H9 (cell line): ENCODE measurements around the gene NID1. TPM values are rescaled to one million over a fixed set of nuclear protein-coding genes. Genes with fewer than 3 reads are reported as not detected.

Experiments
- DNase-seq: peaks from one replicate; pipeline ENCODE4 v3.0.0-alpha.2; 2017
- H2AFZ ChIP-seq: one replicate; pipeline ENCODE4 v1.6.1; 2013; ENCODE audit warnings: mild to moderate bottlenecking, low read length, control low read depth, moderate library complexity
- H2AK5ac ChIP-seq: 2 replicates; pipeline ENCODE4 v1.6.1; 2013; ENCODE audit warnings: low read length, control low read depth, mixed read lengths; ENCODE audit not compliant: insufficient read length
- H2BK120ac ChIP-seq: one replicate; pipeline ENCODE4 v1.6.1; 2013; ENCODE audit warnings: low read depth, mild to moderate bottlenecking, low read length, control low read depth, inconsistent platforms; ENCODE audit not compliant: poor library complexity, severe bottlenecking
- H2BK12ac ChIP-seq: 2 replicates; pipeline ENCODE4 v1.6.1; 2013; ENCODE audit warnings: low read length, control low read depth, mixed read lengths, low read depth; ENCODE audit not compliant: insufficient read length
- H2BK15ac ChIP-seq: 2 replicates; pipeline ENCODE4 v1.6.1; 2013; ENCODE audit warnings: low read depth, low read length, control low read depth
- H2BK20ac ChIP-seq: one replicate; pipeline ENCODE4 v1.6.1; 2013; ENCODE audit warnings: low read depth, mild to moderate bottlenecking, low read length, control low read depth, inconsistent platforms; ENCODE audit not compliant: poor library complexity, severe bottlenecking
- H2BK5ac ChIP-seq: 2 replicates; pipeline ENCODE4 v1.6.1; 2013; ENCODE audit warnings: low read length, control low read depth, mixed read lengths; ENCODE audit not compliant: insufficient read length
- H3K14ac ChIP-seq: 2 replicates; pipeline ENCODE4 v1.6.1; 2013; ENCODE audit warnings: low read length, control low read depth; ENCODE audit not compliant: insufficient read depth
- H3K18ac ChIP-seq: 2 replicates; pipeline ENCODE4 v1.6.1; 2013; ENCODE audit warnings: low read depth, mild to moderate bottlenecking, mixed read lengths, low read length, control low read depth; ENCODE audit not compliant: insufficient read length
- H3K23ac ChIP-seq: 2 replicates; pipeline ENCODE4 v1.6.1; 2013; ENCODE audit warnings: low read length, control low read depth, mixed read lengths, low read depth; ENCODE audit not compliant: insufficient read length
- H3K23me2 ChIP-seq: 2 replicates; pipeline ENCODE4 v1.6.1; 2013; ENCODE audit warnings: low read depth, mild to moderate bottlenecking, mixed read lengths, low read length, control low read depth; ENCODE audit not compliant: insufficient read length, poor library complexity, severe bottlenecking
- H3K27ac ChIP-seq: 2 replicates; pipeline ENCODE4 v1.5.1; 2013; ENCODE audit warnings: low read length, control low read depth, mixed read lengths, low read depth; ENCODE audit not compliant: insufficient read length
- H3K27me3 ChIP-seq: 2 replicates; pipeline ENCODE4 v1.6.1; 2013; ENCODE audit warnings: low read length, control low read depth, inconsistent platforms; ENCODE audit not compliant: insufficient read depth
- H3K4ac ChIP-seq: 2 replicates; pipeline ENCODE4 v1.6.1; 2013; ENCODE audit warnings: low read depth, mild to moderate bottlenecking, control low read depth, inconsistent platforms, low read length, moderate library complexity
- H3K4me1 ChIP-seq: 2 replicates; pipeline ENCODE4 v1.6.1; 2013; ENCODE audit warnings: low read length, control low read depth, inconsistent platforms; ENCODE audit not compliant: insufficient read depth
- H3K4me2 ChIP-seq: 2 replicates; pipeline ENCODE4 v1.6.1; 2013; ENCODE audit warnings: low read length, control low read depth, mixed read lengths; ENCODE audit not compliant: insufficient read length, insufficient read depth
- H3K56ac ChIP-seq: 2 replicates; pipeline ENCODE4 v1.6.1; 2013; ENCODE audit warnings: low read depth, mild to moderate bottlenecking, mixed read lengths, low read length, control low read depth; ENCODE audit not compliant: insufficient read length
- H3K79me1 ChIP-seq: 2 replicates; pipeline ENCODE4 v1.6.1; 2013; ENCODE audit warnings: low read depth, mild to moderate bottlenecking, moderate library complexity, low read length, control low read depth, inconsistent platforms; ENCODE audit not compliant: insufficient read depth, poor library complexity, severe bottlenecking
- H3K79me2 ChIP-seq: 2 replicates; pipeline ENCODE4 v1.6.1; 2013; ENCODE audit warnings: low read length, control low read depth, inconsistent platforms; ENCODE audit not compliant: insufficient read depth
- H3K9ac ChIP-seq: 2 replicates; pipeline ENCODE4 v1.6.1; 2013; ENCODE audit warnings: low read length, control low read depth, mixed read lengths; ENCODE audit not compliant: insufficient read length; ENCODE audit errors: extremely low read depth
- H3K9me3 ChIP-seq: one replicate; pipeline ENCODE4 v1.6.1; 2013; ENCODE audit warnings: low read depth, low read length, inconsistent platforms; ENCODE audit not compliant: control insufficient read depth
- H3T11ph ChIP-seq: one replicate; pipeline ENCODE4 v1.6.1; 2013; ENCODE audit warnings: mild to moderate bottlenecking, low read length, control low read depth, inconsistent platforms
- H4K20me1 ChIP-seq: one replicate; pipeline ENCODE4 v1.6.1; 2013; ENCODE audit not compliant: control insufficient read depth, insufficient read length, insufficient read depth
- H4K5ac ChIP-seq: 2 replicates; pipeline ENCODE4 v1.6.1; 2013; ENCODE audit warnings: low read depth, mild to moderate bottlenecking, mixed read lengths, low read length, control low read depth; ENCODE audit not compliant: insufficient read length
- H4K8ac ChIP-seq: replicated peaks from 2 replicates; pipeline ENCODE4 v1.6.1; 2013; ENCODE audit warnings: low read length, control low read depth, mixed read lengths, low read depth; ENCODE audit not compliant: insufficient read length
- H4K91ac ChIP-seq: 2 replicates; pipeline ENCODE4 v1.6.1; 2013; ENCODE audit warnings: low read depth, mild to moderate bottlenecking, moderate library complexity, mixed read lengths, low read length, control low read depth; ENCODE audit not compliant: insufficient read length
- H3K27ac Mint-ChIP-seq, 3 experiments: 2 replicates in 2 of 3; 3 replicates in 1 of 3; pipeline ENCODE4 v1.8.0; 2020 to 2021; ENCODE audit warnings: mixed read lengths in 3 of 3, mild to moderate bottlenecking in 1 of 3, moderate library complexity in 1 of 3
- H3K27me3 Mint-ChIP-seq: 2 replicates; pipeline ENCODE4 v1.8.0; 2021; ENCODE audit warnings: low read depth, mild to moderate bottlenecking, moderate library complexity, mixed read lengths
- H3K36me3 Mint-ChIP-seq, 3 experiments: 2 replicates in 2 of 3; 3 replicates in 1 of 3; pipeline ENCODE4 v1.8.0; 2020 to 2021; ENCODE audit warnings: low read depth in 3 of 3, mixed read lengths in 3 of 3; ENCODE audit not compliant: insufficient read depth in 1 of 3
- H3K4me1 Mint-ChIP-seq, 2 experiments: 2 replicates each; pipeline ENCODE4 v1.8.0; 2020; ENCODE audit warnings: mixed read lengths in 2 of 2
- H3K4me3 Mint-ChIP-seq, 2 experiments: 2 replicates in 1 of 2; 3 replicates in 1 of 2; pipeline ENCODE4 v1.8.0; 2020 to 2021; ENCODE audit warnings: mild to moderate bottlenecking in 2 of 2, mixed read lengths in 2 of 2, moderate library complexity in 1 of 2
- H3K9me3 Mint-ChIP-seq, 2 experiments: 2 replicates in 1 of 2; 3 replicates in 1 of 2; pipeline ENCODE4 v1.8.0; 2020; ENCODE audit warnings: mild to moderate bottlenecking in 2 of 2, mixed read lengths in 2 of 2, moderate library complexity in 1 of 2
- WGBS: extraction: QIAGEN DNeasy Blood & Tissue Kit; methylation state at CpG from one replicate; pipeline ENCODE4 v1.1.7; 2013; ENCODE audit warnings: missing lambda C conversion rate, low lambda C conversion rate, mixed read lengths; ENCODE audit not compliant: insufficient read length; ENCODE audit errors: extremely low coverage; 5-methylcytosine and 5-hydroxymethylcytosine counted together
- total RNA-seq: library from RNA; stranded (reverse); gene quantifications from 2 replicates; pipeline ENCODE4 v1.2.1, GENCODE V29; 2021
- TF ChIP-seq, protein P1 (sequence below): fragments of 200-600 bp; sonication (generic); conservative IDR thresholded peaks from 3 replicates; pipeline ENCODE4 v1.8.0; 2021; ENCODE audit warnings: antibody characterized with exemption, mild to moderate bottlenecking

Gene NID1
- total RNA-seq, 1 experiment from 2014 or later = 28.5 TPM

DNA sequence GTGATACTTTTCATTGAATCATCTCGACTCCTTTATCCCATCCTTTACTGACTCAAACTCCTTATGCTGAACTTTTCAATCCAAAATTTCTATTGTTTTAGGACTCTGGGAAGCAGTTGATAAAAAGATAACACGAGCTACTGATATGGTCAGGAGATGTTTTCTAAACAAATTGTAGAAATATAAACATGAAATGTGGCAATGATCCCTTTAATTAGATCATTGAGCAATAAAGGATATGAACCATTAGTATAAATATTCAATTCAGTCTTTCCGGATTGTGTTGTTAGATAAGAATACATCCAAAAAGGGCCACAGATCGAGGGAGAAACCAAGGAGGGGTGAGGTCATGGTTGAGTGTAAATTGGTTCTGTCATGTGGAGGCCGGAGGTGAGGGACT, 88.4 kb downstream of the NID1 start:
- no peaks in the 10 kb centered on the region for H3K79me2 ChIP-seq
- H3K23ac ChIP-seq = no peak overlapping the region
- no peak overlapping the region for H2AFZ ChIP-seq
- H4K20me1 ChIP-seq = no peaks in the 10 kb centered on the region
- Mint-ChIP-seq H3K9me3 (no peaks in the 10 kb centered on the region), H3K27me3 (no peaks in the 10 kb centered on the region; the same call in 1 of the 2 replicates), H3K36me3 (peaks cover 0 to 4% (median 2%) of the 10 kb centered on the region in 3 experiments; a peak in 3 of 7 replicates), H3K27ac (no peak overlapping the region), H3K4me1 (peaks cover 4 to 7% of the 10 kb centered on the region in 2 experiments; a peak in 3 of 4 replicates), H3K4me3 (no peak overlapping the region)
- H2BK20ac ChIP-seq = no peak overlapping the region
- DNase-seq = no peak
- H3K9ac ChIP-seq = no peak overlapping the region
- H4K5ac ChIP-seq = no peak overlapping the region
- no peak overlapping the region for H2BK120ac ChIP-seq
- H3K9me3 ChIP-seq = peaks cover 22% of the 10 kb centered on the region
- H2BK15ac ChIP-seq = no peak overlapping the region
- peaks cover 5% of the 10 kb centered on the region for H3K23me2 ChIP-seq
- no peaks in the 10 kb centered on the region for H3K79me1 ChIP-seq
- no peak overlapping the region for H4K91ac ChIP-seq
- no peak overlapping the region for H3K27ac ChIP-seq
- no peak overlapping the region for H2BK5ac ChIP-seq
- WGBS = no CpG with 5 or more reads among the region's 5 CpGs
- no peak overlapping the region for H3T11ph ChIP-seq
- no peak overlapping the region for H2AK5ac ChIP-seq
- no peak overlapping the region for H3K18ac ChIP-seq
- no peak overlapping the region for H3K4me2 ChIP-seq
- H2BK12ac ChIP-seq = no peak overlapping the region
- H3K56ac ChIP-seq = no peak overlapping the region
- H4K8ac ChIP-seq = no peak overlapping the region
- H3K14ac ChIP-seq = no peak overlapping the region
- H3K27me3 ChIP-seq = no peaks in the 10 kb centered on the region
- H3K4me1 ChIP-seq = no peaks in the 10 kb centered on the region
- no peak overlapping the region for H3K4ac ChIP-seq
- TF ChIP-seq, protein P1, sequence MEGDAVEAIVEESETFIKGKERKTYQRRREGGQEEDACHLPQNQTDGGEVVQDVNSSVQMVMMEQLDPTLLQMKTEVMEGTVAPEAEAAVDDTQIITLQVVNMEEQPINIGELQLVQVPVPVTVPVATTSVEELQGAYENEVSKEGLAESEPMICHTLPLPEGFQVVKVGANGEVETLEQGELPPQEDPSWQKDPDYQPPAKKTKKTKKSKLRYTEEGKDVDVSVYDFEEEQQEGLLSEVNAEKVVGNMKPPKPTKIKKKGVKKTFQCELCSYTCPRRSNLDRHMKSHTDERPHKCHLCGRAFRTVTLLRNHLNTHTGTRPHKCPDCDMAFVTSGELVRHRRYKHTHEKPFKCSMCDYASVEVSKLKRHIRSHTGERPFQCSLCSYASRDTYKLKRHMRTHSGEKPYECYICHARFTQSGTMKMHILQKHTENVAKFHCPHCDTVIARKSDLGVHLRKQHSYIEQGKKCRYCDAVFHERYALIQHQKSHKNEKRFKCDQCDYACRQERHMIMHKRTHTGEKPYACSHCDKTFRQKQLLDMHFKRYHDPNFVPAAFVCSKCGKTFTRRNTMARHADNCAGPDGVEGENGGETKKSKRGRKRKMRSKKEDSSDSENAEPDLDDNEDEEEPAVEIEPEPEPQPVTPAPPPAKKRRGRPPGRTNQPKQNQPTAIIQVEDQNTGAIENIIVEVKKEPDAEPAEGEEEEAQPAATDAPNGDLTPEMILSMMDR = no peak
